GM19452 (cell line): ENCODE data around the gene AKR1D1.
"Not testable (repeated sequence)": the region's sequence is repeated elsewhere in the genome, so short reads cannot be mapped to it uniquely, and the experiment has no call there.

ENCODE experiments used
- ATAC-seq: cut with Tn5 transposase; IDR thresholded peaks from one replicate; pipeline ENCODE4 v1.9.1; 2021; ENCODE audit not compliant: unreplicated experiment

AKR1D1 gene

DNA sequence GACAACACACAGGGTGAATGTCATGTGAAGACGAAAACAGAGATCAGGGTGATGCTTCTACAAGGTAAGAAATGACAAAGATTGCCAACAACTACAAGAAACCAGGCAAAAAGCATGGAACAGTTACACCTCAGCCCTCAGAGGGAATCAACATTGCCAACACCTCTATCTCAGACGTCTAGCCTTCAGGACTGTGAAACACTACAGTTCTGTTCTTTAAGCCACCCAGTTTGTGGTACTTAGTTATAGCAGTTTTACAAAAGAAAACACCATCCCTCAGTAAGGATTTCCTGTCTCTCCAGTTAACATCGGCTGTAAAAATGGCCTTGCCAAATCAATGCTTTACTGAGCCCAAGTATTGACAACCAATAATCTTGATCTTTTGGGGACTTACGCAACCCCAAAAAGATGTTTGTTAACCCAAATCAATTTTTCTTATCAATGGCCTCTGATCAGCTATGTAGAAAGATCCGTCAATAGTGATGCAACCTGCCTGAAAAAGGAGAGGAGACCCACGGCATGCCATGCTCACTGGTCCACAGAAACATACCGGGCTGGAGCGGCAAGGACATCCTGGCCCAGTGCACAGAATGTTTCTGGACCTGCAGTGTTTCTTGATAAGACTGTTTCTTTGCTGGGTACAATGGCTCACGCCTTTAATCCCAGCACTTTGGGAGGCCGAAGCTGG is 44.0 kb downstream of the AKR1D1 start:
- ATAC-seq = no peak

DNA sequence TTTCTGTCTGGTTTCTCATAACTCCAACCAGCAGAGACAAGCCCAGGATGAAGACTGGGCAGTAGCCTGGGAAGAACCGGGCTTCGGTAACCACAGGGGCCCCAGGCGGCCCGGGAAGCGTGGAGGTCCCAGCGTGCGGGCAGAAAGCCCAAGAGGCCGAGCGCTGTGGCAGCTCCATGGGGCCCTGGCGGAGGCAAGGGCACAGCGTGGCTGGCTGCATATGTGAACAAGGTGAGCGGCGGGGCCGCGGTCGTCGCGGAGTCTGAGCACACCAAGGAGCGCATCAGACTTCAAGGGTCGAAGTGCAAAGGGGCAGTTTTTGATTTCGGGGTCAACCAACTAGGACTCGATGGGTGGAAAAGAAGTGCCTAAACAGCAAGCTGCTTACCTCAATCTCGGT is 45.9 kb downstream of the AKR1D1 start:
- ATAC-seq = no peak

DNA sequence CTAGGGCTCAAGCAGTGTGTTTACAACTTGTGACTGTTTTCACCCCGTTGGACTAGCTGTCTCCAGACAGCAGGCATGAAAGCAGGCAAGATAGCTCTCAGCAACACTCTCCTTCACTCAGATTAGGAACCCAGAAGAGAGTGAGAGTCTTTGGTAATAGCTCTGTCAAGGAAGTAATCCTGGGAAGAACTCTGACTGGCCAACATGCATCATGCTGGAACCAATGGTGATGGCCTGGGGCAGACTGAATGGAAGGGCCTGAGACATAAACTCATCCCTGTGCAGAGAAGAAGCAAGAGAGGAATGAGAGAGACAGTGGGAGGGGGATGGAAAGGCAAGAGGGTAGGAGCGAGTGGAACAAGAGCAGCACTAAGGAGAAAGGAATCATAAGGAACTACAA is 48.9 kb downstream of the AKR1D1 start:
- ATAC-seq = no peak

DNA sequence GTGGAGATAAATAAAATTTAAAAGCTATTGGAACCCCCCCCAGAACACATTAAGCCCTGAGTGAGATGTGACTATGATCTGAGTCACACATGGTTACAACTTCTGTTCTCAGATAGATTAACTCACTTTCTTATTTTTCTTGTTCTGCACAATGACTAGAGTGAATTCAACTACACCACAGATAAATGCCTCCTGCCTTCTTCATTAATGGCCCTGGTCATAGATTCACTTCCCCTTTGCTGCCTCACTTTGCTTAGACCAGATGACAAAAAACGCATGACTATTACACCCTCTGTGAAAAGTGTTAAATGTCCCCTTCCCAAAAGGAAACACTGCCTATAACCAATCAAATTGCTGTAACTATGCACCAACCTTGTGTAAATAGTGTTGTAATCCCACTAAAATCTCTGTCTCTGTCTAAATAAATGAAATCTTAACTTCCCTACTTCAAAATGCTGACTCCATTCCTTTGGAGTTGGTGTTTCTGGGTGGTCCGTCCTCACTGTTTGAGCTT is 49.4 kb downstream of the AKR1D1 start:
- peak; percentile 70 for ATAC-seq

DNA sequence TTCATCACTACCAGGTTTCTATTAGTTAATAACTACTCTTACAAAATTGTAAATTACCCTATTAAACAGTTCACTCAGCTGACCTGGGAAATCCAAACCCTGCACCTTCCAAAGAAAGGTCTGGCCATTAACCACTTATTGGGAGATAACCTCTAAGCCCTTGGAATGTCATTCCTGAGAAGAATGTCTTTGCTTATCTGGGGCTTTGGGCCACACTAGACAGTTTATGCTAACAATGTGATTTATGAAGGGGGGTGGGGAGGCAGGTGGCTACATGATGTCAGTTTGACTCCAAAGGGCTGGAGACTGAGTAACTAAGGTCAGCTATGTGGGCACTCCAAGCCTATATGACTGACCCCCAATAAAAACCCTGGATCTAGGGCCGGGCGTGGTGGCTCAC is 50.7 kb downstream of the AKR1D1 start:
- no peak for ATAC-seq

DNA sequence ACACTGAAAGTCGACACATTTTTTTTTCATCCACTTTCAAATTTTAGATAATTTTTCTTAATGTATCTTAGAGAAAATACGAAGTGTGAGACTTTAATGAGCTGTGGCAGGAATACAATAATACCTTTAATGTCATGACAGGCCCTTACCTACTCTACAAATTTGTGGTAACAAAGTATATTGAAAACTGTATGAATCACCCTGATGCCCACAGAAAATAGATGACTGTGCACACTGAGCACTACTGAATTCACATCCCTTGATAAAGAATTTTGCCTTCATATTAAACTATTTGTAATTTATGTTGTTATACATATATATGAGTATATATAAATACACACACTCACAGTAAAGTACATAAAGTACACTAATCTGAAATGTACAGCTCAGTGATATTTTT is 51.7 kb downstream of the AKR1D1 start:
- ATAC-seq = no peak

DNA sequence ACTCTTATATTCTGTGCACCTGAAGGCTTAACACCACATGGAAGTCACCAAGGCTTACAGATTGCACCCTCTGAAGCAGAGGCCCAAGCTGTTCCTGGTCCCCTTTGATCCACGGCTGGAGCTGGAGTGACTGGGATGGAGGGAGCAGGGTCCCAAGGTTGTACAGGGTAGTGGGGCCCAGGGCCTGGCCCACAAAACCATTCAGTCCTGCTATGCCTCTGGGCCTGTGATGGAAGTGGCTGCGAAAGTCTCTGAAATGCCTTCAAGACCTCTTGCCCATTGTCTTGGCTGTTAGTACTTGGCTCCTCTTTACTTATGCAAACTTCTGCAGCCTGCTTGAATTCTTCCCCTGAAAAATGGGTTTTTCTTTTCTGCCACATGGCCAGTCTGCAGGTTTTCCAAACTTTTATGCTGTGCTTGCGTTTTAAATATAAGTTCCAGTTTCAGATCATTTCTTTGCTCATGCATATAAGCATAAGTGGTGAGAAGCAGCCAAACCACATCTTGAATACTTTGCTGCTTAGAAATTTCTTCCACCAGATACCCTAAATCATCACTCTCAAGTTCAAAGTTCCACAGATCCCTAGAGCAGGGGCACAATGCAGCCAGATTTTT is 53.4 kb downstream of the AKR1D1 start:
- ATAC-seq = no peak

DNA sequence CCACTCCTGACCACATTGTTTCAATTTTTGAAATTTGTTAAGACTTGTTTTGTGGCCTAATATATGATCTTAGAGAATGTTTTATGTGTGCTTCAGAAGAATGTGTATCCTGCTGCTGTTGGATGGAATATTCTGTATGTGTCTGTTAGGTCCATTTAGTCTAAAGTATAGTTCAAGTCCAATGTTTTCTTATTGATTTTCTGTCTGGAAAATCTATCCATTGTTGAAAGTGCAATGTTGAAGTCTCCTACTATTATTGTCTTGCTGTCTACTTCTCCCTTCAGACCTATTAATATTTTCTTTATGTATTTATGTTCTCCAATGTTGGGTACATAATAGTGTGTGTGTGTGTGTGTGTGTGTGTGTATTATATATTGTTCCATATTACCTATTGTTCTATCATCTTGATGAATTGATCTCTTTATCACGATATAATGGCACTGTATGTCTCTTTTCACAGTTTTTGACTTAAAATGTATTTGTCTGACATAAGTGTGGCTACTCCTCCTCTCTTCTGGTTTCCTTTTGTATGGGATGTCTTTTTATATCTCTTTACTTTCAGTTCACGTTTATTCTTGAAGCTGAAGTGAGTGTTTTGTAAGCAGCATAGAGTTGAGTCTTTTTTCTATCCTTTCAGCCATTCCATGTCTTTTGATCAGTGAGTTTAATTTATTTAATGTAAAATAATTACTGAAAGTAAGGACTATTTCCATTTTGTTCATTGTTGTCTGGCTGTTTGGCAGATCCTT is 61.3 kb downstream of the AKR1D1 start:
- ATAC-seq = no peak

DNA sequence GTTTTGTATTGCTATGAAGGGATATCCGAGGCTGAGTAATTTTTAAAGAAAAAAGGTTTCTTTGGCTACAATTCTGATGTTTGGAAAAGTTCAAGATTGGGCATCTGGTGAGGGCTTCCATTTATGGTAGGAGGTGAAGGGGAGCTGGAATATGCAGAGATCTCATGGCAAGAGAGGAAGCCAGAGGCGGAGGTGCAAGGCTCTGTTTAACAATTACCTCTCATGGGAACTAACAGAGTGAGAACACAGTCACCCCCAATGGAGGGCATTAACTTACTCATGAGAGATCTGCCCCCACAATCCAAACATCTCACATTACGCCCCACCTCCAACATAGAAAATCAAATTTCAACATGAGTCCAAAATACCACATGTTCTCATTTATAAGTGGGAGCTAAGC is 62.0 kb downstream of the AKR1D1 start:
- no peak for ATAC-seq

DNA sequence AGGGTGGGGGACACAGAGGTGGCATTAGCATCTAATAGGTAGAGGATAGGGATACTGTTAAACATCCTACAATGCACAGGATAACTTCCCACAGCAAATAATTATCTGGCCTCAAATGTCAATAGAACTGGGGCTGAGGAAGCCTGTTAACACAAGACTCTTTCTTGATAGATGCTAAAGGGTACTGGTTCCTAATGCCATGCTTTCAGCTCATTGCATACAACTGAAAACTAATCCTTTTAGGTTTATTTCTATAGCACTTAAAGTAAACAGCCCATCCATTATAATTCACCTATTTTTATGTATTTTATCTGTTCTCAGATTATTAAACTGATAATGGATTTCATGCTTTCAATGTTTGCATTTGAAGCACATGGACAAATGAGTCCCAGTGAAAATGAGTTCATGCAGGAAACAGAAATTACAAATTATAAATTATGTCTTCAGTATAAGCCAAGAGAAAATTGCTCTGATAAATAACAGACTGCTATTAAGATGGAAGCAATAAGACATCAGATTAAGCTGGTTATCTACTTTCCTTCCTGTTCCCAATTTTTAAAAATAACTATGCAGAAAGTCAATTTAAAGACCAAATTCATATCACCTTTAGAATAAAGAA is 66.4 kb downstream of the AKR1D1 start:
- ATAC-seq = no peak

DNA sequence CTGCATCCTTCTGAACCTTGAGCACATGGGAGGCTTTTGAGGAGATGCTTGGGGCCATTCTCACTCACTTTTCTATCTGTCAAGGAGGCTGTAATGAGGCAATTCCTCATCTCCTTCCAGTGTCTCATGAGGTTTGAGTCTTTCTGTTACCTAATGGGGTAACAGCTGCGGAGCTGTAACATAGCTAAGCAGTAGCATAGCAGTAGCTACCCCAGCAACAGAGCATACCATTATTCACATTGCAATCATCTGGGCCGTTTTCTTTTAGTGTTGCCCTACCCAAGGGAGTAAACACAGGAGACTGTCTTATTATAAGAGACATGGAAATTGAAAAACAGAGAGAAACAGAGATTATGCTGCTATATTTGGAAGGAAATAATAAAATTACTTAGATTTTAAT is 68.7 kb downstream of the AKR1D1 start:
- ATAC-seq = no peak

DNA sequence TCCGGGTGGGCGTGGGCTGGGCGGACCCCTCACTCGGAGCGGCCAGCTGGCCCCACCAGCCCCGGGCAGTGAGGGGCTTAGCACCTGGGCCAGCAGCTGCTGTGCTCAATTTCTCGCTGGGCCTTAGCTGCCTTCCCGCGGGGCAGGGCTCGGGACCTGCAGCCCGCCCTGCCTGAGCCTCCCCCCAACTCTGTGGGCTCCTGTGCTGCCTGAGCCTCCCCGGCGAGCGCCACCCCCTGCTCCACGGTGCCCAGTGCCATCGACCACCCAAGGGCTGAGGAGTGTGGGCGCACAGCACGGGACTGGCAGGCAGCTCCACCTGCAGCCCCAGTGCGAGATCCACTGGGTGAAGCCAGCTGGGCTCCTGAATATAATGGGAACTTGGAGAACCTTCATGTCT is 70.0 kb downstream of the AKR1D1 start:
- ATAC-seq = not testable (repeated sequence)

DNA sequence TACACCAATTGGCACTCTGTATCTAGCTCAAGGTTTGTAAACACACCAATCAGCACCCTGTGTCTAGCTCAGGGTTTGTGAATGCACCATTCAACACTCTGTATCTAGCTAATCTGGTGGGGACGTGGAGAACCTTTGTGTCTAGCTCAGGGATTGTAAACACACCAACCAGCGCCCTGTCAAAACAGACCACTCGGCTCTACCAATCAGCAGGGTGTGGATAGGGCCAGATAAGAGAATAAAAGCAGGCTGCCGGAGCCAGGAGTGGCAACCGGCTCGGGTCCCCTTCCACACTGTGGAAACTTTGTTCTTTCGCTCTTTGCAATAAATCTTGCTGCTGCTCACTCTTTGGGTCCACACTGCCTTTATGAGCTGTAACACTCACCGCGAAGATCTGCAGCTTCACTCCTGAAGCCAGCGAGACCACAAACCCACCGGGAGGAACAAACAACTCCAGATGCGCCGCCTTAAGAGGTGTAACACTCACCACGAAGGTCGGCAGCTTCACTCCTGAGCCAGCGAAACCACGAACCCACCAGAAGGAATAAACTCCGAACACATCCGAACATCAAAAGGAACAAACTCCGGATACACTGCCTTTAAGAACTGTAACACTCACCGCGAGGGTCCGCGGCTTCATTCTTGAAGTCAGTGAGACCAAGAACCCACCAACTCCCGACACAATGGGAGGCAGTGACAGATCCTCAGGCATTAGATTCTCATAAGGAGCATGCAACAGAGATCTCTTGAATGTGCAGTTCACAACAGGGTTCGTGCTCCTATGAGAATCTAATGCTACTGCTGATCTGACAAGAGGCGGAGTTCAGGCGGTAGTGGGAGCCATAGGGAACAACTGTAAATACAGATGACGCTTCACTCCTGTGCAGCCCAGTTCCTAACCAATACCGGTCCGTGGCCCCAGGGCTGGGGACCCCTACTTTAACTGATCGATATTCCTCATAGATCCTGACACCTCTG is 70.8 kb downstream of the AKR1D1 start:
- ATAC-seq = not testable (repeated sequence)

DNA sequence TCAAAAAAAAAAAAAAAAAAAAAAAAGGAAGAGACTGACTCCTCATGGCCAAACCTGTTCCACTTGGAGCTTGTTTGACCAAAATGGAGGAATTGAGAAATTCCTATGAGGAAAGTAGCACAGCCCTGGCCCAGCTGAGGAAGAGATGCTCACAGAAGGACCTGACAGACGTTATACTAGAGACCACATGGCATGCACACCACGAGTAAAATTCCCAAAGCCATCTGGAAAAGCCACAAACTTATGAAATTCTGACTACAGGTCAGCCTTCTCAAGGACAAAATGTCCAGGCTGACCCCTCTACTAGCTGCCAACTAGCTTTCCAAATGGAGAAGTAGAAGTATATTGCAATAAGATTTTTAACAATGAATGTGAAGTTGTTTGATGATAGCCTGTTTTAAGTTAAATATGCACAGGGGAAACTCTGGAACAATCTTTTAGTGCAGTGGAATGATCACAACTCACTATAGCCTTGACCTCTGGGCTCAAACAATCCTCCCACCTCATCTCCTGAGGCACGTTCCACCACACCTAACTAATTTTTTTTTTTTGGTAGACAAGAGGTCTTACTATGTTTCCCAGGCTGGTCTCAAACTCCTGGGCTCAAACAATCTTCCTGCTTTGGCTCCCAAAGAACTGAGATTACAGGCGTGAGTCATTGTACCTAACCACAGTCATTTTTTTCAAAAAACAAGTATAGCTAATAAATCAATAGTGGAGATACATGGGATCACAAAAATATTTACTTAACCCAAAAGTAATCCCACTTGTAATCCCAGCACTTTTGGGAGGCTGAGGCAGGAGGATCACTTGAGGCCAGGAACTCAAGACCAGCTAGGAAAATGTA is 75.7 kb downstream of the AKR1D1 start:
- no peak for ATAC-seq

DNA sequence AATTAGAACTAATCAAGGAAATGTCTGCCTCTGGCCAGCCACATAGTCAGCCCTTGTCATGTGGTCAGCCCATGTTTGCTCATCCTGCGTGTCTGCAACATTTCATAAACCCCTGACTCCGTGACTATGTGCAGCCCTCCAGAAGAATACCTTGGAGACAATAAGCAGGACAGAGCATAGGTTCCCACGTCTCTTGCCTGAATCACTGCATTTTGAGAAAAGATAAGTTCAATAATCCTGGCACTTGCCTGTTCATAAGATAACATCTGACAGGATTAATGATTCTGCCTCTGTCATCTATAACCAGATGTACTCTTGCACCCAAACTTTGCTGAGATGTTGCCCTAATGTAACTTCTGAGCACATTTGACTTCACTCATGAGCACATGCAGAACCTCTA is 78.4 kb downstream of the AKR1D1 start:
- no peak for ATAC-seq

DNA sequence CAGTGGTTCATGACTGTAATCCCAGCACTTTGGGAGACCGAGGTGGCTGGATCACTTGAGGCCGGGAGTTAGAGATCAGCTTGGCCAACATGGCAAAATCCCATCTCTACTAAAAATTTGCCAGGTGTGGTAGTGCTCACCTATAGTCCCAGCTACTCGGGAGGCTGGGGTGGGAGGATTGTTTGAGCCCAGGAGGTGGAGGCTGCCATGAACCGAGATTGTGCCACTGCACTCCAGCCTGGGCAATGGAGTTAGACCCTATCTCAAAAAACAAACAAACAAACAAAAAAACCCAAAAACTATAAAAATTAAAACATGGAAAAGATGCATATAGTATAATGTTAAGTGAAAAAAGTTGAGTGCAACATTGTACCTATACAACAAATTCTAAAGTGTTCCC is 81.4 kb downstream of the AKR1D1 start:
- ATAC-seq = no peak

DNA sequence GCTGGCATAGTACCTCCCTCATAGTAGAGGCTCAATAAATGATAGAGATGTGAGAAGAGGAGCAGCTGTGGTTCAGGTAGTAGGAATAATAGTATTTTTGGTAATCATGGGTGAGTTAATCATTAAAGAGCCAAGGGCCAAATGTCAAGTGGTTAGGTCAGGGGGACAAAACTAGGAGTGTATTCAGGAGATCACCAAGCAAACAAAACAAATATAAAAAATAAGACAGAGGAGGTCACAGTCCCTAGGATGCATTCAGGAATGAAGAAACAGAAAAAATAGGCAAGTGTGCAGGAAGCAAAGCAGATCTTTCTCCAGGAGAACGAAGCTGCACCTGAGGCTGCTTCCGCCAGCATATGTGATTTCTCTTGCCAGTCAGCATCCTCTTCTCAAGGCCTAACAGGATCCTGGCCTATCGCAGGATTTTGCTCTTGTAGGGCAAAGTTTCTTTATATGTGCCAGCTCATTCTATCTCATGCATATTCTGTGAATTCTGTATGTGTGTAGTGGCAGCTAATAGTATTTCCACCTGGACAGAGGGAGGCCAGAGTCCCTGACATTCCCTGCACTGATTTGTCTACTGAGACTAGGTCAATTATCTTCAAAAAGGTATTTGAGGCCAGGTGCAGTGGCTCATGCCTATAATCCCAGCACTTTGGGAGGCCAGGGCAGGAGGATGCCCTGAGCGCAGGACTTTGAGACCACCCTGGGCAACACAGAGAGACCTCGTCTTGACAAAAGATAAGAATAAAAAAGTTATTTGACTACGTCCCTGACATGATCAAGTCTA is 82.7 kb downstream of the AKR1D1 start:
- ATAC-seq = no peak

DNA sequence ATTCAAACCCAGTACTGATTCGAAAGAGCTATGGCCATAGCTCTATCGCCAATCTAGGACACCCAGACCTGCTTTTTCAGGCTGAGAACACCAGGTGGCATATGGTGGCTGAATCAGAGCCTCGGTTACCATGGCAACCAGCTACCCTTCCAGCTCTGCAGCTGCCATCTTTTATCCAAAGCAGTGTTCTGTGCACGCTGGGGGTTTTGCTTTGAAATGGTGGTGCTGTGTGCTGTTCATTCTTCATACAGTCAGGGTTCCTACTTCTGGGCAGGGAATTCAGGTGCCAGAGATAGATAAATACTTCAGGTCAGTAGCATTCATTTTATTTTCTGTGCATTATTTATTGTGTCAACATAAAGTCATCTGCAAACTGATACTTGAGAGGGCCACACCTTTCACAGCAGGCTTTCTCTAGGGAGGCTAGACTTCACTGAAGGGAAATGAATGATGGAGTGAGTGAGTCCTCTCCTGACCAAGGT is 85.4 kb downstream of the AKR1D1 start:
- ATAC-seq = peak; percentile 100

DNA sequence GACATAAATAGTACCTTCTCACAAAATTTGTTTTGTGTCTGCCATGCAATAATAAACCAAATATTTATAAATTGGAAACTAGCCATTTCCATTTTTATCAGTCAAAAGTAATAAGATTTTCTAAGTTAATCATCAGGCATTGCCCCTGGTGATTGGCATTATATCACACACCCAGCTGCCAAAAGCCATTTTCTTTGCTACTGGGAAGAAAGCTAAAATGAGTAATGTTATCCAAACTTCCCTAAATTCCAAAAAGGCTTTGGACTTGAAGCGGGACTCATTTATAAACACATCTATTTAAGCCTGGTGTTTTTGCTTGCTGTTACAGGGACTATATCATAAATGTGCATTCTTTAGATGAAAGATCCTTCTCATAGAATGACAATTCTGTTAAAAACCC is 86.0 kb downstream of the AKR1D1 start:
- no peak for ATAC-seq
